OCI-LY7 (cell line): Measurements from ENCODE around the gene ZNF599.
"Not testable (repeated sequence)": the region's sequence is repeated elsewhere in the genome, so short reads cannot be mapped to it uniquely, and the experiment has no call there.

Source experiments
- EZH2phosphoT487 ChIP-seq: fragments of 200-600 bp; sonication (generic); IDR thresholded peaks from 2 replicates; pipeline ENCODE4 v1.6.1; 2018; ENCODE audit warnings: low read depth, borderline replicate concordance, mild to moderate bottlenecking, mixed run types, antibody characterized with exemption, low read length, moderate library complexity, mixed read lengths
- TF ChIP-seq, protein P1 (sequence below): fragments of 200-600 bp; sonication (generic); conservative IDR thresholded peaks from 2 replicates; pipeline ENCODE4 v1.5.1; 2014; ENCODE audit warnings: mild to moderate bottlenecking, antibody characterized with exemption, low read length, moderate library complexity, mixed read lengths

DNA sequence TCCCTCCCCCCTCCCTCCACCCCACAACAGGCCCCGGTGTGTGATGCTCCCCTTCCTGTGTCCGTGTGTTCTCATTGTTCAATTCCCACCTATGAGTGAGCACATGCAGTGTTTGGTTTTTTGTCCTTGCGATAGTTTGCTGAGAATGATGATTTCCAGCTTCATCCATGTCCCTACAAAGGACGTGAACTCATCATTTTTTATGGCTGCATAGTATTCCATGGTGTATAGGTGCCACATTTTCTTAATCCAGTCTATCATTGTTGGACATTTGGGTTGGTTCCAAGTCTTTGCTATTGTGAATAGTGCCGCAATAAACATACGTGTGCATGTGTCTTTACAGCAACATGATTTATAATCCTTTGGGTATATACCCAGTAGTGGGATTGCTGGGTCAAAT lies 23.9 kb upstream of the ZNF599 start:
- TF ChIP-seq, protein P1, sequence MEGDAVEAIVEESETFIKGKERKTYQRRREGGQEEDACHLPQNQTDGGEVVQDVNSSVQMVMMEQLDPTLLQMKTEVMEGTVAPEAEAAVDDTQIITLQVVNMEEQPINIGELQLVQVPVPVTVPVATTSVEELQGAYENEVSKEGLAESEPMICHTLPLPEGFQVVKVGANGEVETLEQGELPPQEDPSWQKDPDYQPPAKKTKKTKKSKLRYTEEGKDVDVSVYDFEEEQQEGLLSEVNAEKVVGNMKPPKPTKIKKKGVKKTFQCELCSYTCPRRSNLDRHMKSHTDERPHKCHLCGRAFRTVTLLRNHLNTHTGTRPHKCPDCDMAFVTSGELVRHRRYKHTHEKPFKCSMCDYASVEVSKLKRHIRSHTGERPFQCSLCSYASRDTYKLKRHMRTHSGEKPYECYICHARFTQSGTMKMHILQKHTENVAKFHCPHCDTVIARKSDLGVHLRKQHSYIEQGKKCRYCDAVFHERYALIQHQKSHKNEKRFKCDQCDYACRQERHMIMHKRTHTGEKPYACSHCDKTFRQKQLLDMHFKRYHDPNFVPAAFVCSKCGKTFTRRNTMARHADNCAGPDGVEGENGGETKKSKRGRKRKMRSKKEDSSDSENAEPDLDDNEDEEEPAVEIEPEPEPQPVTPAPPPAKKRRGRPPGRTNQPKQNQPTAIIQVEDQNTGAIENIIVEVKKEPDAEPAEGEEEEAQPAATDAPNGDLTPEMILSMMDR = not testable (repeated sequence)
- TF ChIP-seq EZH2phosphoT487 = not testable (repeated sequence)
